K562 (cell line): ENCODE results near the gene INPP1. TPM values are rescaled to one million over a fixed set of nuclear protein-coding genes. Genes with fewer than 3 reads are reported as not detected.
A peak's percentile ranks its signal among the peaks of the same experiment; 100 is the strongest.

Experiments
- ATAC-seq: fragments of 200-7000 bp; cut with Tn5 transposase; 3 replicates; pipeline ENCODE4 v1.9.1; 2020; ENCODE audit warnings: moderate library complexity
- BruUV-seq: library from RNA; stranded (reverse); fragments of 400-500 nt; replicated peaks from 2 replicates; lab custom pipeline; 2021; lab: Mats Ljungman, UMichigan
- CTCF ChIA-PET: fragments of 300-600 bp; formaldehyde crosslinking; extraction: SDS; loops from one replicate; lab custom pipeline; 2021; ENCODE audit warnings: low intra/inter-chr PET ratio; lab: Yijun Ruan, JAX
- POLR2A ChIA-PET: fragments of 300-600, 350-650 bp; sonication (Branson Sonifier 250); formaldehyde crosslinking; extraction: SDS; loops from one replicate; lab custom pipeline; 2021; ENCODE audit warnings: antibody characterized with exemption, inconsistent platforms; lab: Yijun Ruan, JAX
- DNase-seq, 4 experiments: peaks; one replicate each; pipeline versions ENCODE4 v3.0.0 to v3.0.0-alpha.2; 2011 to 2018; ENCODE audit warnings: low spot score in 3 of 4, mixed read lengths in 3 of 4; ENCODE audit errors: extremely low read depth in 1 of 4
- FAIRE-seq: peaks from 2 replicates; lab custom pipeline; 2011; peaks lifted over from hg19 to GRCh38; lab: Jason Lieb, UNC
- H2AFZ ChIP-seq: 2 replicates; pipeline ENCODE4 v1.6.0; 2011; ENCODE audit warnings: low read depth, low read length, control low read depth, inconsistent platforms
- H3K27ac ChIP-seq: fragments of 200-600 bp; 3 replicates; pipeline ENCODE4 v1.8.0; 2011; ENCODE audit warnings: low read depth, mild to moderate bottlenecking, control low read depth, inconsistent platforms, low read length, moderate library complexity, mixed read lengths; ENCODE audit errors: extremely low read depth
- H3K27me3 ChIP-seq, 2 experiments: fragments of 300-600 bp in 1 of 2; 2 replicates in 1 of 2; 3 replicates in 1 of 2; pipeline versions ENCODE4 v1.6.0 to v1.8.0; 2011; ENCODE audit warnings: inconsistent platforms in 2 of 2, low read length in 2 of 2, mild to moderate bottlenecking in 1 of 2, mixed read lengths in 1 of 2, moderate library complexity in 1 of 2; ENCODE audit not compliant: control insufficient read depth in 2 of 2, insufficient read depth in 2 of 2
- H3K36me3 ChIP-seq: fragments of 300-600 bp; 3 replicates; pipeline ENCODE4 v1.8.0; 2011; ENCODE audit warnings: mild to moderate bottlenecking, low read length, inconsistent platforms; ENCODE audit not compliant: control insufficient read depth, insufficient read depth
- H3K4me1 ChIP-seq, 2 experiments: fragments of 200-600 bp in 1 of 2; replicated peaks in 1 of 2; 2 replicates in 1 of 2; 3 replicates in 1 of 2; pipeline versions ENCODE4 v1.5.1 to v1.8.0; 2011; ENCODE audit warnings: inconsistent platforms in 2 of 2, low read length in 2 of 2, mild to moderate bottlenecking in 1 of 2, mixed read lengths in 1 of 2, moderate library complexity in 1 of 2; ENCODE audit not compliant: control insufficient read depth in 2 of 2, insufficient read depth in 2 of 2
- H3K4me2 ChIP-seq: 2 replicates; pipeline ENCODE4 v1.6.1; 2011; ENCODE audit warnings: low read length, control low read depth, inconsistent platforms, mixed read lengths; ENCODE audit not compliant: insufficient read depth
- H3K4me3 ChIP-seq: fragments of 200-600 bp; sonication (generic), shearing (Covaris generic); 2 replicates; pipeline ENCODE4 v1.5.1; 2016; ENCODE audit warnings: control low read depth, inconsistent platforms
- H3K79me2 ChIP-seq: fragments of 200-600 bp; 3 replicates; pipeline ENCODE4 v1.8.0; 2011; ENCODE audit warnings: low read length, inconsistent platforms; ENCODE audit not compliant: control insufficient read depth, insufficient read depth
- H3K9ac ChIP-seq, 2 experiments: 2 replicates each; pipeline versions ENCODE4 v1.6.0 to v1.6.1; 2011; ENCODE audit warnings: low read depth in 2 of 2, low read length in 2 of 2, control low read depth in 1 of 2, inconsistent platforms in 1 of 2, mild to moderate bottlenecking in 1 of 2, mixed read lengths in 1 of 2; ENCODE audit not compliant: insufficient read depth in 1 of 2
- H3K9me1 ChIP-seq: one replicate; pipeline ENCODE4 v1.6.0; 2011; ENCODE audit warnings: inconsistent platforms, mild to moderate bottlenecking, low read length, moderate library complexity; ENCODE audit not compliant: control insufficient read depth, insufficient read depth
- H3K9me3 ChIP-seq: replicated peaks from 2 replicates; pipeline ENCODE4 v1.5.1; 2011; ENCODE audit warnings: low read depth, low read length, inconsistent platforms; ENCODE audit not compliant: control insufficient read depth, insufficient read depth
- H4K20me1 ChIP-seq: replicated peaks from 2 replicates; pipeline ENCODE4 v1.6.1; 2011; ENCODE audit warnings: low read length, inconsistent platforms, mixed read lengths; ENCODE audit not compliant: control insufficient read depth, insufficient read depth
- GABPB1 ChIP-seq: sonication (generic); formaldehyde crosslinking; IDR thresholded peaks from 2 replicates; pipeline ENCODE4 v1.8.0; 2022; ENCODE audit warnings: mild to moderate bottlenecking, missing genetic modification reagents
- MBD2 ChIP-seq: sonication (generic); IDR thresholded peaks from 2 replicates; pipeline ENCODE4 v1.6.1; 2016; ENCODE audit warnings: low read depth, borderline replicate concordance
- NR2C2 ChIP-seq, 2 experiments: fragments of 200-800 bp in 1 of 2; sonication (Bioruptor generic) in 1 of 2; sonication (generic) in 1 of 2; formaldehyde crosslinking in 1 of 2; IDR thresholded peaks; 2 replicates each; pipeline versions ENCODE4 v1.6.1 to v1.8.0; 2016 to 2022; ENCODE audit warnings: mild to moderate bottlenecking in 1 of 2, missing compliant biosample characterization in 1 of 2, missing genetic modification characterization in 1 of 2, missing genetic modification reagents in 1 of 2
- PHF8 ChIP-seq: fragments of 200-600 bp; sonication (generic); IDR thresholded peaks from 2 replicates; pipeline ENCODE4 v1.6.1; 2012; ENCODE audit warnings: mixed run types, mild to moderate bottlenecking, inconsistent platforms, low read length, moderate library complexity, borderline replicate concordance
- RB1 ChIP-seq: fragments of 450-650 bp; IDR thresholded peaks from 2 replicates; pipeline ENCODE4 v1.6.1; 2017; ENCODE audit warnings: low read depth, mild to moderate bottlenecking
- TAF1 ChIP-seq: IDR thresholded peaks from 2 replicates; pipeline ENCODE4 v1.6.1; 2011; ENCODE audit warnings: mild to moderate bottlenecking, low read length, moderate library complexity; ENCODE audit not compliant: insufficient read depth, control insufficient read depth, severe bottlenecking; ENCODE audit errors: extremely low read depth
- ZNF668 ChIP-seq: fragments of 250-450 bp; sonication (Bioruptor Pico); IDR thresholded peaks from 2 replicates; pipeline ENCODE4 v1.8.0; 2022; ENCODE audit warnings: mild to moderate bottlenecking, inconsistent platforms
- WGBS: fragments of 100-300 bp; shearing (Covaris generic); methylation state at CpG from one replicate; pipeline ENCODE4 v1.1.6; 2016; ENCODE audit warnings: low coverage, mixed read lengths; ENCODE audit not compliant: insufficient coverage; ENCODE audit errors: missing lambda C conversion rate; 5-methylcytosine and 5-hydroxymethylcytosine counted together
- in situ Hi-C: fragments of 300-500 bp; cut with MboI; formaldehyde crosslinking; loops from 4 replicates; pipeline ENCODE4 v1.15.0; 2018; ENCODE audit warnings: inconsistent platforms, mixed read lengths
- intact Hi-C: fragments of 100-400 bp; cut with micrococcal nuclease; formaldehyde crosslinking; loops from 2 replicates; pipeline ENCODE4 v1.14.2; 2022
- polyA plus RNA-seq, 8 experiments: library from polyadenylated mRNA; depleted of rRNA in 4 of 8; stranded (reverse) in 5 of 8; unstranded in 3 of 8; fragments of >200 nt; fragmentation: Nextera tagmentation in 2 of 8; fragmentation: Illumina TruSeq in 1 of 8; extraction: Ambion mirVana in 2 of 8; extraction: Trizol in 1 of 8; gene quantifications; 2 replicates each; pipeline versions ENCODE4 v1.2.1 to v1.2.3, GENCODE V29; 2011 to 2014; ENCODE audit warnings: inconsistent platforms in 1 of 8, missing spikeins in 1 of 8
- total RNA-seq, 7 experiments: library from RNA; depleted of rRNA in 6 of 7; stranded (reverse); fragments of >200 nt in 6 of 7; fragmentation: Illumina TruSeq in 2 of 7; extraction: Trizol in 2 of 7; gene quantifications; 2 replicates each; pipeline versions ENCODE4 v1.2.1 to v1.2.3, GENCODE V29; 2011 to 2021; ENCODE audit warnings: low replicate concordance in 1 of 7
- TF ChIP-seq, protein P1 (sequence below), 2 experiments: fragments of 450-650 bp in 1 of 2; sonication (generic) in 1 of 2; formaldehyde crosslinking in 1 of 2; IDR thresholded peaks; 2 replicates each; pipeline versions ENCODE4 v1.7.1 to v1.9.0; 2016 to 2022; ENCODE audit warnings: inconsistent platforms in 1 of 2, mild to moderate bottlenecking in 1 of 2, missing genetic modification reagents in 1 of 2

INPP1 gene
- total and polyA plus RNA-seq, 9 of the 15 experiments (the other 6 are each of a cell fraction or from before 2014, with no cell fraction given), result 3.7 to 11.8 (median 6.5) TPM

DNA sequence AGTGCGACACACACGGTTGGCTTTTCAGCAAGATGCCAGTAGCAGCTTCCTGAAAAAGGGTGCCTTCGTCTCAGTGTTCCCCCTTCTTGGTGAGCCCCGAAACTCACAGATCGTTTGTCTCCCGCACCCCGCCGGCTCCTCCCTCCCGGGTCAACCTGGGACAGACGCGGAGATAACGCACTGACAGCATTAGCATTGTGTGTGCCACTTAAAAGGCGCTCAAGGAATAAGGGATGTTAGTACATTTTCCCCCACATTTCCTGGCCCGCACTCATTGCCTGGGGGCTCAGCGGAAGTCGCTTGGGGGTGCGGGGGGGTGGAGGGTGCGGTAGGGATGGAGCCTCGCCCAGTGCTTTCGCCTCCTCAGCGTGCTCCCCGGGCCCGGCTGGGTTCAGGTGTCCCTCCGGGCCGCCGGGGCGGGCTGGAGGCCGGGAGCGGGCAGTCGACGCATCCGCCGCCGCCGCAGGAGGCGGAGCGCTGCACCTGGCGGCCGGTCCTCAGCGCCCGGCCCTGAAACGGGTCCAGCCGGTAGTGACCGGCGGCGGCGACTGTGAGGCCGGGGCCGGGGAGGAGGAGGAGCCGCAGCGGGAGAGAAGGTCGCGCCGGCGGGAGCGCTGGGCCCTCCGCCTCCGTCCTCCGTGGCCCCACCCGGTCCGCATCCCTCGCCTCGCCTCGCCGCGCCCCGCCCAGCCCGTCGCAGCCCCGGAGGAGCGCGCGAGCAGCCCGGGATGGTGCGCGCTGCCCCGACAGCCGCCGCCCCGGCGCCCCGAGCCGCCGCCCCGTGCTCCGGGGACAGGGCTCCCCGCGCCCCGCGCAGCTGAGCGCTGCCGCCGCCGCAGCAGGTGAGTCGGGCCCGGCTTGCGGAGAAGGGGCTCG, 64.5 kb downstream of the INPP1 start, which contains the start of gene MFSD6:
Gene MFSD6, plus strand, starts transcription at position 694 of the 876 bp plus-strand sequence. CDS start 27,675 bp downstream, outside the sequence.
- in situ Hi-C loops, result no loop called here
- FAIRE-seq (no peak), ATAC-seq (peak; percentile 80), DNase-seq (peak; percentile 47 to 68 (median 66))
- CTCF ChIA-PET, result no interaction called here
- POLR2A ChIA-PET, result interaction anchor here (0.5 kb wide), 1 partner anchor 11 kb away, joined by 4 read pairs; no protein-coding TSS in a partner anchor
- Histone ChIP-seq H3K9me3 (no peaks in the 10 kb centered on the region), H2AFZ (peak within 1 kb of the TSS; percentile 91), H3K9me1 (no peaks in the 10 kb centered on the region), H3K27ac (peak within 1 kb of the TSS; percentile 32; the same call in 2 of the 3 replicates), H4K20me1 (no peaks in the 10 kb centered on the region), H3K4me2 (peak within 1 kb of the TSS; percentile 67), H3K9ac (peak within 1 kb of the TSS; percentile 46 to 93), H3K4me1 (peaks cover 14 to 25% of the 10 kb centered on the region in 2 experiments; a peak in 4 of 5 replicates), H3K79me2 (no peaks in the 10 kb centered on the region), H3K4me3 (peak within 1 kb of the TSS; percentile 57), H3K36me3 (no peaks in the 10 kb centered on the region), H3K27me3 (no peaks in the 10 kb centered on the region)
- no TSS peak for BruUV-seq
- intact Hi-C loops, result loop anchor here (10.0 kb wide), 1 partner anchor 57 kb away; no protein-coding TSS in a partner anchor
- WGBS, result 10% methylated on average over 16 of the region's 98 CpGs
- TF ChIP-seq RB1 (peak; percentile 52), NR2C2 (CRISPR knock-in tag; IDR thresholded peaks at IDR 0.05) (no peak), NR2C2 (tag; IDR thresholded peaks at IDR 0.05) (0 out of 2 replicates have a peak, but pooled peaks have one; percentile 34), TAF1 (peak; percentile 30), ZNF668 (CRISPR knock-in tag) (no peak), GABPB1 (peak; percentile 44; the same call in 1 of the 2 replicates), MBD2 (no peak), PHF8 (peak; percentile 50; the same call in 1 of the 2 replicates)
- TF ChIP-seq, protein P1, sequence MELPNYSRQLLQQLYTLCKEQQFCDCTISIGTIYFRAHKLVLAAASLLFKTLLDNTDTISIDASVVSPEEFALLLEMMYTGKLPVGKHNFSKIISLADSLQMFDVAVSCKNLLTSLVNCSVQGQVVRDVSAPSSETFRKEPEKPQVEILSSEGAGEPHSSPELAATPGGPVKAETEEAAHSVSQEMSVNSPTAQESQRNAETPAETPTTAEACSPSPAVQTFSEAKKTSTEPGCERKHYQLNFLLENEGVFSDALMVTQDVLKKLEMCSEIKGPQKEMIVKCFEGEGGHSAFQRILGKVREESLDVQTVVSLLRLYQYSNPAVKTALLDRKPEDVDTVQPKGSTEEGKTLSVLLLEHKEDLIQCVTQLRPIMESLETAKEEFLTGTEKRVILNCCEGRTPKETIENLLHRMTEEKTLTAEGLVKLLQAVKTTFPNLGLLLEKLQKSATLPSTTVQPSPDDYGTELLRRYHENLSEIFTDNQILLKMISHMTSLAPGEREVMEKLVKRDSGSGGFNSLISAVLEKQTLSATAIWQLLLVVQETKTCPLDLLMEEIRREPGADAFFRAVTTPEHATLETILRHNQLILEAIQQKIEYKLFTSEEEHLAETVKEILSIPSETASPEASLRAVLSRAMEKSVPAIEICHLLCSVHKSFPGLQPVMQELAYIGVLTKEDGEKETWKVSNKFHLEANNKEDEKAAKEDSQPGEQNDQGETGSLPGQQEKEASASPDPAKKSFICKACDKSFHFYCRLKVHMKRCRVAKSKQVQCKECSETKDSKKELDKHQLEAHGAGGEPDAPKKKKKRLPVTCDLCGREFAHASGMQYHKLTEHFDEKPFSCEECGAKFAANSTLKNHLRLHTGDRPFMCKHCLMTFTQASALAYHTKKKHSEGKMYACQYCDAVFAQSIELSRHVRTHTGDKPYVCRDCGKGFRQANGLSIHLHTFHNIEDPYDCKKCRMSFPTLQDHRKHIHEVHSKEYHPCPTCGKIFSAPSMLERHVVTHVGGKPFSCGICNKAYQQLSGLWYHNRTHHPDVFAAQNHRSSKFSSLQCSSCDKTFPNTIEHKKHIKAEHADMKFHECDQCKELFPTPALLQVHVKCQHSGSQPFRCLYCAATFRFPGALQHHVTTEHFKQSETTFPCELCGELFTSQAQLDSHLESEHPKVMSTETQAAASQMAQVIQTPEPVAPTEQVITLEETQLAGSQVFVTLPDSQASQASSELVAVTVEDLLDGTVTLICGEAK (IDR thresholded peaks at IDR 0.05), result 0 out of 2 replicates have a peak, but pooled peaks have one; percentile 38
- TF ChIP-seq, protein P1 (CRISPR knock-in tag; IDR thresholded peaks at IDR 0.05), result no peak
